ENCODE data around the gene TAS2R42.
A peak's percentile ranks its signal among the peaks of the same experiment; 100 is the strongest.

The TAS2R42 gene, protein sequence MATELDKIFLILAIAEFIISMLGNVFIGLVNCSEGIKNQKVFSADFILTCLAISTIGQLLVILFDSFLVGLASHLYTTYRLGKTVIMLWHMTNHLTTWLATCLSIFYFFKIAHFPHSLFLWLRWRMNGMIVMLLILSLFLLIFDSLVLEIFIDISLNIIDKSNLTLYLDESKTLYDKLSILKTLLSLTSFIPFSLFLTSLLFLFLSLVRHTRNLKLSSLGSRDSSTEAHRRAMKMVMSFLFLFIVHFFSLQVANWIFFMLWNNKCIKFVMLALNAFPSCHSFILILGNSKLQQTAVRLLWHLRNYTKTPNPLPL

DNA sequence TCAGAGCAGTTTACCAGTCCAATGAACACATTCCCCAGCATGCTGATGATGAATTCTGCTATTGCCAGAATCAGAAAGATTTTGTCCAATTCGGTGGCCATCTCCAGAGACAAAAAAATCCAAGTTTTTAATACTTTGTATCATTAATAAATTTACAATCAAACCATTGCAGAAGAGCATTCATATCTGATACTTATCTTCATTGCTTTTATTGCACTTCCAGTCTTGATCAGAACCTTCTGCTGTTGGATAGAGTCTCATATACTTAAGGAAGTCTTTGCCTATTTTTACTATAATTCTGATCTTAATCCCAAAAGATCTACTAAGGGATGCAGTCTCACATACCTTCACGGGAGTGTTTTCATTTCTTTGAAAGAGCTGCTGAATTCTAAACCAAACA lies at the start of gene TAS2R42:
TAS2R42 (minus strand) TSS at position 101 of the 400 bp plus-strand sequence; CDS start at position 101, 0 bp downstream.
- no peak for FAIRE-seq

DNA sequence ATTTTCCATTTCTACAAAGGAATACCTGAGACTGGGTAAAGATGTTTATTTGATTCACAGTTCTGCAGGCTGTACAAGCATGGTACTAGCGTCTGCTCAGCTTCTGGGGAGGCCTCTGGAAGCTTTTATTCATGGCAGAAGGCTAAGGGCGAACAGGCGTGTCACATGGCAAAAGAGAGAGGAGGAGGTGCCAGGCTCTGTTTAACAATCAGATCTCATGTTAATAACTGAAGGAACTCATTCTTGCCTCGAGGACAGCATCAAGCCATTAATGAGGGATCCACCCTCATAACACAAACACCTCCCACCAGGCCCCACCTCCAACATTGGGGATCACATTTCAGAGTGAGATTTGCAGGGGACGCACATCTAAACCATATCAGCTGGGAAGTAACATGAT lies 46.8 kb upstream of the TAS2R42 start:
- FAIRE-seq: no peak

DNA sequence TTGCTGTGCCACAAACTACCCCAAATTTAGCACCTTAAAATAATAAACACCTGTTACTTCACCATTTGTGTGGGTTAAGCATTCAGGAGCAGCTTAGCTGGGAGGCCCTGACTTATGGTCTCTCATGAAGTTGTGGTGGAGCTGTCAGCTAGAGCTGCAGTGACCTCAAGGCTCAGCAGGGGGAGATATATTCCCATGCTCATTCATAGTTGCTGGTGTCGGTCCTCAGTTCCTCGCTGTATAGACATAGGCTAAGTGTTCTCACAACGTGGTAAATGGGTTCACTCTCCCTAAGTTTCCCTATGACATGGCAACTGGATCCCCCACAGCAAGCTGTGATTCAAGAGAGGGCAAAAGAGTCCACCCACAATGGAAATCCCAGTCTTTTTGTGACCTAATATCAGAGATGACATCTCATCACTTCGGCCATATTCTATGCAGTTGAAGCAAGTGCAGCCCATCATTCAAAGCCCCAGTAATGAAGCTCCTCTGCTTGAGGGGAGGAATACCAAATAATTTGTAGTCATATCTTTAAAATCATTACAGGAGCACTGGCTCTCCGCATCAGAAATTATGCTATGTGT lies 41.7 kb upstream of the TAS2R42 start:
- FAIRE-seq: peak; percentile 49

DNA sequence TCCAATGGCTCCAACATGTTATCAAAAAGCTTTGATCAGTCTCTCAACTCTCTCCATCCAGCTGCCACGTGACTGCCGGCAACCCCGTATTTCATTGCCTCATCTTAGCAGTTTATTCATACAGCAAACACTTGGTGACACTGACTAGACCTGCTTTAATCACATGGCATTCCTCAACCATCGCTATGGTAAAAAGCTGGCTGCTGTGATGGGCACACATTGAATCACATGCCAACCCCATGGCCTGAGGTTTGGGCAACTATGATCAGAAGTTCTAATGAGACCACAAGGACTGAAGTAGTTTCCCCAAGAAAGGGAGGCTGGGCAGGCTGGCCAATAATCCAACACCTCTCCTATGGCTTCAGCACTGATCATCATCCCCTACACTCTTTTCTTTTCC lies 40.6 kb upstream of the TAS2R42 start:
- FAIRE-seq: no peak

GRCh38 chr12:11209113-11209512 lies 22.4 kb upstream of the TAS2R42 start:
- no peak for FAIRE-seq

- no peak for FAIRE-seq
Observed at GRCh38 chr12:11204173-11204572, 17.4 kb upstream of the TAS2R42 start.

GRCh38 chr12:11202811-11203210 lies 16.1 kb upstream of the TAS2R42 start:
- no peak for FAIRE-seq

- no peak for FAIRE-seq
Observed at GRCh38 chr12:11183011-11183410, 3.7 kb downstream of the TAS2R42 start.

GRCh38 chr12:11182529-11182928 lies 4.2 kb downstream of the TAS2R42 start:
- peak; percentile 30 for FAIRE-seq

DNA sequence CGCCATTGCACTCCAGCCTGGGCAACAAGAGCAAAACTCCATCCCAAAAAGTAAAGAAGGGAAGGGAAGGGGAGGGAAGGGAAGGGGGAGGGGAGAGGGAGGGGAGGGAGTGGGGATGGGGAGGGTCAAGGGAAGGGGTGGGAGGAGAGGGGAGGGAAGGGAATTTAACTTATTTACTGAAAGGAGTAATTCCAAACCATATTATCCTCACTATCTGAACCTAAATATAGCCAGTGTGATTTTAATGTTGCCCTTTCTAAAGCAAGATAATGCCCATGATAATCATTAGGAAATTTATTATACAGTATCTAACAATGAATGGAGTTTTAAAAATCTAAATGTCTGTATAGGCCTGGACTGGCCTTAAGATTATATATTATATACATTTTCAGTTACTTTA lies 8.5 kb downstream of the TAS2R42 start:
- FAIRE-seq: no peak

GRCh38 chr12:11174022-11174421 lies 12.7 kb downstream of the TAS2R42 start:
- no peak for FAIRE-seq

- no peak for FAIRE-seq
Observed at GRCh38 chr12:11171969-11172675, 14.6 kb downstream of the TAS2R42 start.

GRCh38 chr12:11171145-11171968 lies 15.4 kb downstream of the TAS2R42 start, which contains the start of gene SMIM10L1:
TSS of gene SMIM10L1 (plus strand) at chr12:11171194. CDS start at chr12:11171357, 163 bp downstream.
- peak; percentile 41 for FAIRE-seq

GRCh38 chr12:11170810-11171144 lies 16.0 kb downstream of the TAS2R42 start:
- peak; percentile 9 for FAIRE-seq

DNA sequence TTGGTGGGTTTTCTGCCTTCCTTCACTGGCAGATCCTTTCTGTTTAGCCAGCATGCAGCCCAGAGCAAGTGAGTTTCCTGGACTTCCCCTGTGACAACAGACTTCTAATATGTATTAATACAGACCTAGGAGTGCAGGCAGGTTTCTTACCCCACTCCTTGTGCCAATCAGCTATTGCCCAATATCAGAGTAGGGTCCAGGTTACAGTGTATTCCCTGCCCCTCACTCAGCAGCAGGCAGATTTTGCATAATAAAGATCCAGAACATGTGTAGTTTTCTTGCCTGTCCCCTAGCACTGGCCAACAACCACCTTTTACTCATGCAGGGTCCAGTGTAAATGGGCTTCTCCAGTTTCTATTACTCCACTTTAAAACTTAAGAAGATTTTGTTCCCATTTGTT lies 20.4 kb downstream of the TAS2R42 start:
- FAIRE-seq: no peak

- no peak for FAIRE-seq
Observed at GRCh38 chr12:11164384-11164783, 22.4 kb downstream of the TAS2R42 start.

- no peak for FAIRE-seq
Observed at GRCh38 chr12:11162502-11162901, 24.2 kb downstream of the TAS2R42 start.

GRCh38 chr12:11158885-11159444 lies 27.8 kb downstream of the TAS2R42 start:
- no peak for FAIRE-seq

DNA sequence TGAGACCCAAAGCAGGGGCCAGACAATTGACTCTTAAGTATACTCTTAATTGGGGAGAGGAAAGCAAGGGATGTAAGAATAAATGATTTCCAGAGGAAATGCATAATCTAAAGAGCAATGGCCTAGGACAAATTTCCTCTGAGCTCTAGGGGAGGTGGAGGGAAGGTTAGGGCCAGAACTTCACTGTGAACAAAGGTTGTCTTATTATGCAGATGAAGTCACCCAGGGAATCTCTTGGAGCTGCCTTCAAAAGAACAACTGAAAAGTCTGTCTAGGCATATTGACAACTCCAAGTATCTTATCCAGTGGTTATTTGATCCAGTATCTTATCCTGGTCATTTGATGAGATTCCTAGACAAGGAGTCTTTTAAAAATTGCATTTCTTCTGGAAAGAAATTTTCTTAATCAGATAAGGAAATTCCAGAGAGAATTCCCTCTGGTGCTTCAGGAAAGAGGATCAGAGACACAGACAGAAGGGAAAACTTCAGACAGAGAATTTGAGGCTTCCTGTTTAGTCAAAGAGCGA lies 32.3 kb downstream of the TAS2R42 start:
- FAIRE-seq: no peak

DNA sequence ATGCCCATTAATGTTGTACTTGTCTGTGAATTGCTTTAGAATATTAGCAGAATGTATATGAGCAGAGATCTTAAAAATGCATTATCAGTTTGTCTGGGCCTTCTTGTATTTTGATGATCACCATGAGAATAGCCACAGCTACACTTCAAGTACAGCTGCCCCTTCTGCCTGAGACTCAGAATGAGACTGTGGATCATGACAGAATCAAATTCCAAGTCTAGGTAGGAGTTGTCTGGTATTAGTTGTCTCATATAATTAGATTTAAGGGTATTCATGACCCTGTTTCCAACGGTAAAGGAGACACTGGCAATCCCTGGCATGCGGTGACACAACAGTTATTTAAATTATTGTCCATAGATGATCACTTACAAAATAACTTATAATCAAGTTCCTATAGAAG lies 34.0 kb downstream of the TAS2R42 start:
- FAIRE-seq: no peak

GRCh38 chr12:11150832-11151231 lies 35.9 kb downstream of the TAS2R42 start:
- FAIRE-seq: no peak

DNA sequence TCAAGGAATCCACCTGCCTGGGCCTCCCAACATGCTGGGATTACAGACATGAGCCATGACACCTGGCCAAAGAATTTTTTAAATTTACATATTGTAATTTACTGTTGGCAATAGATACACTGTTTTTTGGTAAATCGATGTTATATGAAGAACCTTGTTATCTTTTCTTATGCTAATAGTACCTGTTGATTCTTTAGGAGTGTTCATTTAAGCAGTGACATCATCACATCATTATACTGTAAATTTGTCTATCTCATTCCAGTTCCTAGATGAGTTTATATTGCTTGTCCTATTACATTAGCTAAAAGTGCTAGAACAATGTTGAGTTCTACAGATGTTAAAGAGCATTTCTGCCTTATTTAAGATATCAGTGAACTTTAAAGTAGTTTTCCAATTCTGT lies 39.3 kb downstream of the TAS2R42 start:
- no peak for FAIRE-seq

DNA sequence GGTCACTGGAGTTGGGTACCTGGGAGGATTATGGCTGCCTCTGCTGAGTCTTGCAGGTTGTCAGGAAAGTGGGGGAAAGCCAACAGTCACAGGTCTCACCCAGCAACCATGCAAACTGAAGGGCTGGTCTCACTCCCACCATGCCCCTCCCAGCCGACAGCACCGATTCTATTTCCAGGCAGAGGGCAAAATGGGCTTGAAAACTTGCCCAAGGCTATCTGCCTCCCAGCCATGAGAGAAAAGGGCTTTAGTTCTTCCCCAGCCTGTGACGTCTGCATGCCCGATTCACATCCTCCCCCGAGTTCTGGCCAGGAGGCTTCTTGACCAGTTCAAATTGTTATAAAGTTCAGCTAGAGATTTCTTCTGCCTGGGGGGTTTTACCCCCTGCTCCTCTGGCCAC lies 42.4 kb downstream of the TAS2R42 start:
- no peak for FAIRE-seq

Data from A204.1 (cell line).